ENCODE data around the gene SLC35F6. TPM values are rescaled to one million over a fixed set of nuclear protein-coding genes. Genes with fewer than 3 reads are reported as not detected.

The SLC35F6 gene
- total and polyA plus RNA-seq, 2 donors (not counting 3 experiments of a cell fraction or from before 2014, with no cell fraction given) = 34.6 to 39.8 TPM

DNA sequence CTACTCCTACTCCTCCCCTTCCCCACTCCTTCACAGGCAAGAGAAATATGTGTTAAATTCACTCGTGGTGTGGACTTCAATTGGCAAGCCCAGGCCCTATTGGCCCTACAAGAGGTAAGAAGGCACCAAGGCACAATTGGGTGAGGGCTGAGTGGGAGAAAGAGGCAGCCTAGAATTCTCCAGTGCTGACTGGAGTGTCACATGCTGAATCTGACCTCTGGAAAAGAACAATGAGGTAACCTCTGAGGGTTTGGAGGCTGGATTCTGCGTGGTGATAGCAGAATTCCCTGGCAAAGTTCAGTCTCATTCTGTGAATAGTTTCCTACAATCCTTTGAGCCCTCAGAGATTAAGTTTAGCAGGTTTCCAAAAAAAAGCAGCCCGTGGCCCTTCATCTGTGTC, 28.6 kb downstream of the SLC35F6 start:
- Histone ChIP-seq H3K79me2 (ENCODE audit: control insufficient read depth, insufficient read depth, low read length) (peaks cover 48% of the 10 kb centered on the region), H3K36me3 (ENCODE audit: control insufficient read depth in 2 of 2, extremely low read depth in 1 of 2, insufficient read depth in 2 of 2, low read length in 2 of 2) (peaks cover 2 to 26% of the 10 kb centered on the region in 2 experiments), H3K9ac (replicated peaks; ENCODE audit: extremely low read depth, insufficient read depth, low read length) (no peak overlapping the region), H3K9me1 (replicated peaks; ENCODE audit: control insufficient read depth, extremely low read depth, insufficient read depth, low read length) (peaks cover 2% of the 10 kb centered on the region), H3K4me2 (ENCODE audit: insufficient read depth, low read length) (no peak overlapping the region), H3K27me3 (ENCODE audit: control insufficient read depth in 2 of 2, insufficient read depth in 2 of 2, low read length in 2 of 2) (no peaks in the 10 kb centered on the region), H3K4me1 (ENCODE audit: control insufficient read depth, extremely low read depth, insufficient read depth, low read length) (peaks cover under 1% of the 10 kb centered on the region), H4K20me1 (replicated peaks; ENCODE audit: control insufficient read depth, extremely low read depth, insufficient read depth, low read length) (no peaks in the 10 kb centered on the region), H3K27ac (ENCODE audit: insufficient read depth, low read depth, low read length) (no peak overlapping the region), H3K4me3 (replicated peaks in 1 of 3; ENCODE audit: insufficient read depth in 1 of 3, low read depth in 1 of 3, low read length in 3 of 3) (no peak overlapping the region), H2AFZ (ENCODE audit: low read depth, low read length) (no peak overlapping the region), H3K9me3 (replicated peaks; ENCODE audit: control insufficient read depth, insufficient read depth, low read length) (no peaks in the 10 kb centered on the region)
- FAIRE-seq (no peak), DNase-seq (ENCODE audit: low read depth, low spot score) (no peak)
- ChIA-PET CTCF (no interaction called here), POLR2A (no interaction called here)
- BruUV-seq (replicated peaks) = no TSS peak
- TF ChIP-seq, protein P1, sequence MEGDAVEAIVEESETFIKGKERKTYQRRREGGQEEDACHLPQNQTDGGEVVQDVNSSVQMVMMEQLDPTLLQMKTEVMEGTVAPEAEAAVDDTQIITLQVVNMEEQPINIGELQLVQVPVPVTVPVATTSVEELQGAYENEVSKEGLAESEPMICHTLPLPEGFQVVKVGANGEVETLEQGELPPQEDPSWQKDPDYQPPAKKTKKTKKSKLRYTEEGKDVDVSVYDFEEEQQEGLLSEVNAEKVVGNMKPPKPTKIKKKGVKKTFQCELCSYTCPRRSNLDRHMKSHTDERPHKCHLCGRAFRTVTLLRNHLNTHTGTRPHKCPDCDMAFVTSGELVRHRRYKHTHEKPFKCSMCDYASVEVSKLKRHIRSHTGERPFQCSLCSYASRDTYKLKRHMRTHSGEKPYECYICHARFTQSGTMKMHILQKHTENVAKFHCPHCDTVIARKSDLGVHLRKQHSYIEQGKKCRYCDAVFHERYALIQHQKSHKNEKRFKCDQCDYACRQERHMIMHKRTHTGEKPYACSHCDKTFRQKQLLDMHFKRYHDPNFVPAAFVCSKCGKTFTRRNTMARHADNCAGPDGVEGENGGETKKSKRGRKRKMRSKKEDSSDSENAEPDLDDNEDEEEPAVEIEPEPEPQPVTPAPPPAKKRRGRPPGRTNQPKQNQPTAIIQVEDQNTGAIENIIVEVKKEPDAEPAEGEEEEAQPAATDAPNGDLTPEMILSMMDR (IDR thresholded peaks at IDR 0.05; ENCODE audit: extremely low read depth in 1 of 2, insufficient read depth in 1 of 2, low read depth in 1 of 2, low read length in 2 of 2) = no peak
- TF ChIP-seq, protein P2, sequence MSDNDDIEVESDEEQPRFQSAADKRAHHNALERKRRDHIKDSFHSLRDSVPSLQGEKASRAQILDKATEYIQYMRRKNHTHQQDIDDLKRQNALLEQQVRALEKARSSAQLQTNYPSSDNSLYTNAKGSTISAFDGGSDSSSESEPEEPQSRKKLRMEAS (IDR thresholded peaks at IDR 0.05; ENCODE audit: insufficient read depth, insufficient read length) = no peak
- no peak for TF ChIP-seq GATA2 (IDR thresholded peaks at IDR 0.05; ENCODE audit: insufficient read depth, insufficient read length, low read depth, low read length)
- TF ChIP-seq POLR2AphosphoS5 (IDR thresholded peaks at IDR 0.05; ENCODE audit: insufficient read depth, low read depth, low read length) = no peak
- no peak for TF ChIP-seq MYC (IDR thresholded peaks at IDR 0.05; ENCODE audit: low read depth, low read length)
- no peak for TF ChIP-seq JUN (IDR thresholded peaks at IDR 0.05; ENCODE audit: borderline replicate concordance, insufficient read depth, insufficient read length, low read depth)
- TF ChIP-seq POLR2A (IDR thresholded peaks at IDR 0.05; ENCODE audit: low read depth, low read length) = no peak
- TF ChIP-seq FOS (IDR thresholded peaks at IDR 0.05; ENCODE audit: borderline replicate concordance, insufficient read depth, low read length) = no peak
- TF ChIP-seq EZH2 (IDR thresholded peaks at IDR 0.05; ENCODE audit: borderline replicate concordance, low read depth, low read length, severe bottlenecking) = no peak
- dilution Hi-C loops (cut with MboI; ENCODE audit: extremely low pct_ligation_motif_present, low sequenced_read_pairs) = no loop called here
- intact Hi-C loops (cut with micrococcal nuclease) = no loop called here

All from endothelial cell of umbilical vein (primary cell).